Panc1 (cell line): ENCODE data around the gene SLC25A13. TPM values are rescaled to one million over a fixed set of nuclear protein-coding genes. Genes with fewer than 3 reads are reported as not detected.

Experiments
- ATAC-seq: fragments of 200-7000 bp; cut with Tn5 transposase; 2 replicates; pipeline ENCODE4 v1.9.1; 2020; ENCODE audit warnings: mild to moderate bottlenecking, moderate library complexity
- BruUV-seq: library from RNA; stranded (reverse); fragments of 400-500 nt; replicated peaks from 2 replicates; lab custom pipeline; 2021; lab: Mats Ljungman, UMichigan
- CTCF ChIA-PET: fragments of 300-600 bp; sonication (Branson Sonifier 250); formaldehyde crosslinking; loops from one replicate; lab custom pipeline; 2022; ENCODE audit warnings: antibody characterized with exemption; lab: Charles Lee
- POLR2A ChIA-PET: fragments of 300-600 bp; sonication (Branson Sonifier 250); formaldehyde crosslinking; loops from one replicate; lab custom pipeline; 2022; ENCODE audit warnings: antibody characterized with exemption; lab: Charles Lee
- DNase-seq: peaks from one replicate; pipeline ENCODE4 v3.0.0-alpha.2; 2010; ENCODE audit warnings: low read depth, low spot score
- H3K27ac ChIP-seq: 2 replicates; pipeline ENCODE4 v1.5.1; 2011; ENCODE audit warnings: mild to moderate bottlenecking, low read length, inconsistent platforms
- H3K27me3 ChIP-seq: fragments of 200-500 bp; sonication (Bioruptor generic); 2 replicates; pipeline ENCODE4 v1.6.0; 2014; ENCODE audit warnings: low read length, inconsistent platforms; ENCODE audit not compliant: control insufficient read depth, insufficient read depth
- H3K36me3 ChIP-seq: fragments of 200-500 bp; sonication (Bioruptor generic); 2 replicates; pipeline ENCODE4 v1.5.1; 2014; ENCODE audit warnings: inconsistent platforms, mild to moderate bottlenecking, low read length, moderate library complexity; ENCODE audit not compliant: control insufficient read depth, insufficient read depth
- H3K4me1 ChIP-seq: 2 replicates; pipeline ENCODE4 v1.5.1; 2011; ENCODE audit warnings: inconsistent platforms, mild to moderate bottlenecking, low read length, moderate library complexity; ENCODE audit not compliant: control insufficient read depth, insufficient read depth
- H3K4me3 ChIP-seq, 2 experiments: 2 replicates each; pipeline ENCODE4 v1.5.1; 2011 to 2012; ENCODE audit warnings: low read depth in 2 of 2, low read length in 2 of 2, mild to moderate bottlenecking in 2 of 2, inconsistent platforms in 1 of 2, moderate library complexity in 1 of 2
- H3K9me3 ChIP-seq: fragments of 200-500 bp; sonication (Bioruptor generic); 2 replicates; pipeline ENCODE4 v1.5.1; 2014; ENCODE audit warnings: low read depth, mild to moderate bottlenecking, inconsistent platforms, low read length, moderate library complexity; ENCODE audit not compliant: control insufficient read depth, insufficient read depth
- CTCF ChIP-seq: fragments of 450-650 bp; IDR thresholded peaks from 2 replicates; pipeline ENCODE4 v1.5.1; 2017; ENCODE audit warnings: mild to moderate bottlenecking
- POLR2AphosphoS5 ChIP-seq: IDR thresholded peaks from 2 replicates; pipeline ENCODE4 v1.6.1; 2012; ENCODE audit warnings: mild to moderate bottlenecking, low read depth, low read length, moderate library complexity
- REST ChIP-seq, 2 experiments: IDR thresholded peaks; 2 replicates each; pipeline ENCODE4 v1.6.1; 2011 to 2012; ENCODE audit warnings: low read depth in 2 of 2, control low read depth in 1 of 2, low read length in 1 of 2, mild to moderate bottlenecking in 1 of 2, moderate library complexity in 1 of 2; ENCODE audit not compliant: insufficient read depth in 1 of 2
- SIN3A ChIP-seq: IDR thresholded peaks from 2 replicates; pipeline ENCODE4 v1.6.1; 2012; ENCODE audit warnings: low read depth, mild to moderate bottlenecking, low read length, moderate library complexity, borderline replicate concordance; ENCODE audit not compliant: insufficient read depth
- TCF7L2 ChIP-seq: IDR thresholded peaks from 2 replicates; pipeline ENCODE4 v1.6.1; 2011; ENCODE audit warnings: mild to moderate bottlenecking, low read depth, low read length, inconsistent platforms
- in situ Hi-C: cut with HindIII; loops from 2 replicates; pipeline ENCODE4 v1.10.0; 2016; ENCODE audit warnings: low sequenced_read_pairs, low pct_unique_long_range_greater_than_20kb
- intact Hi-C: fragments of 100-400 bp; cut with micrococcal nuclease; formaldehyde crosslinking; loops from one replicate; pipeline ENCODE4 v1.10.0; 2022; ENCODE audit not compliant: unreplicated experiment
- total RNA-seq: library from RNA; stranded (reverse); gene quantifications from one replicate; pipeline ENCODE4 v1.2.1, GENCODE V29; 2021; ENCODE audit not compliant: unreplicated experiment

Gene SLC25A13
- total RNA-seq, 1 experiment from 2014 or later: 69.4 TPM

GRCh38 chr7:96246919-96247318 lies 75.0 kb downstream of the SLC25A13 start:
- no peak for ATAC-seq
- Histone ChIP-seq H3K27ac (no peak overlapping the region), H3K27me3 (no peaks in the 10 kb centered on the region), H3K9me3 (no peaks in the 10 kb centered on the region), H3K36me3 (no peaks in the 10 kb centered on the region), H3K4me3 (no peak overlapping the region), H3K4me1 (no peaks in the 10 kb centered on the region)
- no peak for TF ChIP-seq SIN3A
- no peak for TF ChIP-seq CTCF
- no peak for TF ChIP-seq POLR2AphosphoS5
- TF ChIP-seq TCF7L2: no peak
- DNase-seq: no peak
- no TSS peak for BruUV-seq
- ChIA-PET CTCF (no interaction called here), POLR2A (no interaction called here)
- intact Hi-C loops (no loop called here), in situ Hi-C loops (no loop called here)

GRCh38 chr7:96244992-96245292 lies 77.0 kb downstream of the SLC25A13 start:
- H3K36me3 ChIP-seq: no peaks in the 10 kb centered on the region
- no peaks in the 10 kb centered on the region for H3K27me3 ChIP-seq
- TF ChIP-seq TCF7L2 (no peak), POLR2AphosphoS5 (no peak), REST (IDR thresholded peaks at IDR 0.05; ENCODE audit: insufficient read depth in 1 of 2, low read depth in 2 of 2, low read length in 1 of 2) (no peak), SIN3A (no peak), CTCF (no peak)
- ChIA-PET POLR2A (no interaction called here), CTCF (no interaction called here)
- no peaks in the 10 kb centered on the region for H3K4me1 ChIP-seq
- intact Hi-C loops (no loop called here), in situ Hi-C loops (no loop called here)
- H3K4me3 ChIP-seq: no peak overlapping the region
- no TSS peak for BruUV-seq
- no peak for DNase-seq
- no peak for ATAC-seq
- no peaks in the 10 kb centered on the region for H3K9me3 ChIP-seq
- no peak overlapping the region for H3K27ac ChIP-seq
